Naive thymus-derived CD4-positive, alpha-beta T cell (primary cell): ENCODE measurements around the gene IFITM2. TPM values are rescaled to one million over a fixed set of nuclear protein-coding genes. Genes with fewer than 3 reads are reported as not detected.

Experiments used
- ATAC-seq: fragments of 150-1000 bp; cut with Tn5 transposase; 2 replicates; pipeline ENCODE4 v1.10.0; 2021; ENCODE audit warnings: mild to moderate bottlenecking, moderate library complexity
- CTCF ChIA-PET: fragments of 350-600 bp; sonication (Branson Sonifier 250); formaldehyde crosslinking; loops from one replicate; lab custom pipeline; 2021; ENCODE audit warnings: antibody characterized with exemption; lab: Charles Lee
- POLR2A ChIA-PET: fragments of 350-600 bp; sonication (Branson Sonifier 250); formaldehyde crosslinking; loops from one replicate; lab custom pipeline; 2021; ENCODE audit warnings: antibody characterized with exemption, inconsistent platforms; lab: Charles Lee
- DNase-seq, 9 donors: peaks; one replicate each; pipeline versions ENCODE4 v3.0.0 to v3.0.0-alpha.2; 2020 to 2022; ENCODE audit warnings: mixed read lengths in 1 of 9
- H3K27ac ChIP-seq: one replicate; pipeline ENCODE4 v1.7.0; 2013; ENCODE audit warnings: mild to moderate bottlenecking, low read depth, low read length, moderate library complexity
- H3K27me3 ChIP-seq, 2 donors: one replicate each; pipeline ENCODE4 v1.7.0; 2013; ENCODE audit warnings: low read length in 2 of 2, mild to moderate bottlenecking in 2 of 2, moderate library complexity in 2 of 2; ENCODE audit not compliant: control insufficient read depth in 2 of 2, insufficient read depth in 2 of 2
- H3K36me3 ChIP-seq, 3 experiments: 1 replicate in 2 of 3; 2 replicates in 1 of 3; pipeline ENCODE4 v1.7.0; 2013; ENCODE audit warnings: low read length in 3 of 3, mild to moderate bottlenecking in 3 of 3, moderate library complexity in 1 of 3; ENCODE audit not compliant: insufficient read depth in 3 of 3, control insufficient read depth in 2 of 3
- H3K4me1 ChIP-seq, 2 donors: one replicate each; pipeline ENCODE4 v1.7.0; 2013; ENCODE audit warnings: low read length in 2 of 2, mild to moderate bottlenecking in 2 of 2, moderate library complexity in 1 of 2; ENCODE audit not compliant: control insufficient read depth in 2 of 2, insufficient read depth in 2 of 2
- H3K4me3 ChIP-seq: 2 replicates; pipeline ENCODE4 v1.7.0; 2013; ENCODE audit warnings: mild to moderate bottlenecking, low read length
- H3K9me3 ChIP-seq, 3 experiments: 1 replicate in 2 of 3; 2 replicates in 1 of 3; pipeline ENCODE4 v1.7.0; 2013; ENCODE audit warnings: low read length in 3 of 3; ENCODE audit not compliant: control insufficient read depth in 2 of 3
- H3K27ac Mint-ChIP-seq, 9 donors: one replicate each; pipeline ENCODE4 v1.8.0; 2020 to 2022; ENCODE audit warnings: mixed read lengths in 9 of 9, mild to moderate bottlenecking in 8 of 9, moderate library complexity in 5 of 9, inconsistent platforms in 2 of 9
- H3K27me3 Mint-ChIP-seq, 5 donors: one replicate each; pipeline ENCODE4 v1.8.0; 2021 to 2022; ENCODE audit warnings: mixed read lengths in 5 of 5, mild to moderate bottlenecking in 1 of 5
- H3K36me3 Mint-ChIP-seq, 5 donors: one replicate each; pipeline ENCODE4 v1.8.0; 2020 to 2022; ENCODE audit warnings: mixed read lengths in 5 of 5, mild to moderate bottlenecking in 3 of 5, inconsistent platforms in 1 of 5
- H3K4me1 Mint-ChIP-seq, 7 donors: one replicate each; pipeline ENCODE4 v1.8.0; 2020 to 2022; ENCODE audit warnings: mixed read lengths in 7 of 7, mild to moderate bottlenecking in 3 of 7, inconsistent platforms in 1 of 7
- H3K4me3 Mint-ChIP-seq, 10 donors: one replicate each; pipeline ENCODE4 v1.8.0; 2020 to 2022; ENCODE audit warnings: mild to moderate bottlenecking in 10 of 10, mixed read lengths in 10 of 10, moderate library complexity in 6 of 10, inconsistent platforms in 2 of 10
- H3K9me3 Mint-ChIP-seq, 11 donors: one replicate each; pipeline ENCODE4 v1.8.0; 2020 to 2022; ENCODE audit warnings: mixed read lengths in 11 of 11, mild to moderate bottlenecking in 4 of 11, inconsistent platforms in 1 of 11, moderate library complexity in 1 of 11
- intact Hi-C, 2 donors: fragments of 100-400 bp; cut with micrococcal nuclease; formaldehyde crosslinking; loops; one replicate each; pipeline ENCODE4 v1.15.1; 2023
- polyA plus RNA-seq, 2 donors: library from polyadenylated mRNA; unstranded; fragments of 300-500 nt; fragmentation: Illumina TruSeq; gene quantifications; one replicate each; pipeline ENCODE4 v1.2.3, GENCODE V29; 2021
- total RNA-seq, 6 experiments: library from RNA in 5 of 6; stranded (reverse) in 5 of 6; gene quantifications; 1 replicate in 5 of 6; 2 replicates in 1 of 6; pipeline ENCODE4 v1.2.3 and lab custom pipeline; 2021 to 2026

Gene IFITM2
- total and polyA plus RNA-seq, 7 experiments from 2014 or later, result 143 to 3,315 (median 530) TPM

DNA sequence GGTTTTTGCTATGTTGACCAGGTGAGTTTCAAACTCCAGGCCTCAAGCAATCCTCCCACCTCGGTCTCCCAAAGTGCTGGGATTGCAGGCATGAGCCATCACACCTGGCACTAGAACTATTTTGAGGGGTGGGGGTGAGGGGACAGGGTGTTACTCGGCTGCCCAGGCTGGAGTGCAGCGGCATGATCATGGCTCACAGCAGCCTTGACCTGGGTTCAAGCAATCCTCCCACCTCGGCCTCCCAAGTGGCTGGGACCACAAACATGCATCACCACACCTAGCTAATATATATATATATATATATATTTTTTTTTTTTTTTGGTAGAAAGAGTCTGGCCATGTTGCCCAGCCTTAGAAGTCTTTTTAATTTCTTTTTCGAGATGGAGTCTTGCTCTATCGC, 30.1 kb downstream of the IFITM2 start:
- intact Hi-C loops, result loop anchor here in 1 of 2 donors (2.0 kb wide), 1 partner anchor 15 kb away; no protein-coding TSS in a partner anchor
- ChIA-PET CTCF (interaction anchor here (1.2 kb wide), 1 partner anchor 11 kb away, joined by 3 read pairs; no protein-coding TSS in a partner anchor), POLR2A (interaction anchor here (1.3 to 3.5 kb wide), 2 partner anchors 9 to 13 kb away, joined by 3 to 28 read pairs; no protein-coding TSS in a partner anchor)
- DNase-seq (no peak), ATAC-seq (no peak)
- Mint-ChIP-seq H3K27ac (peak overlapping the region in 1 of 9 donors; percentile 84), H3K36me3 (peaks cover 0 to 5% (median 0%) of the 10 kb centered on the region in 5 donors), H3K4me3 (peak overlapping the region in 2 of 10 donors; percentile 52 to 57), H3K27me3 (peaks cover 0 to 10% (median 0%) of the 10 kb centered on the region in 5 donors), H3K4me1 (peaks cover 23 to 68% (median 48%) of the 10 kb centered on the region in 7 donors), H3K9me3 (no peaks in the 10 kb centered on the region)
- no peaks in the 10 kb centered on the region for H3K27me3 ChIP-seq
- no peak overlapping the region for H3K27ac ChIP-seq
- H3K4me1 ChIP-seq, result peaks cover 0 to 16% of the 10 kb centered on the region in 2 donors
- H3K4me3 ChIP-seq, result no peak overlapping the region
- no peaks in the 10 kb centered on the region for H3K36me3 ChIP-seq
- H3K9me3 ChIP-seq, result no peaks in the 10 kb centered on the region

DNA sequence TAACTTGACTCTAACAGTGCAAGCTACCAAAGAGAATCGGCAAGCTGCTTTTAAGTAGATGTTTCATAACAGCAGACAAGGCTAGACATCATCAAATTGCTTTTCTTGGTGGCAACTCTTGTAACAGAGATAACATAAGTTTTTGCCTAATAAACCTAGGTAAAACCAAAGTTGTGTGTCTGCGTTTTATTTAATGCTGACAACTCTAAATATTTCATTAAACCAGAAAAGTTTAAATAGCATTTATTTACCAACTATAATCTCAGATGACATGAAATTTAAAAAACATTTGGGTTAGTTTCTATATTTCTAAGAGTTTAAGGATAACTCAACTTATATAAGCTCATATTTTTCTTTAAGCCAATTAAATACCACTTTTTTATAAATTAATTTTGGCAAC, 32.3 kb downstream of the IFITM2 start:
- intact Hi-C loops, result no loop called here
- Histone ChIP-seq H3K9me3 (no peaks in the 10 kb centered on the region), H3K27me3 (no peaks in the 10 kb centered on the region), H3K27ac (no peak overlapping the region), H3K36me3 (no peaks in the 10 kb centered on the region), H3K4me1 (peaks cover 0 to 16% of the 10 kb centered on the region in 2 donors), H3K4me3 (no peak overlapping the region)
- Mint-ChIP-seq H3K27me3 (peaks cover 0 to 10% (median 0%) of the 10 kb centered on the region in 5 donors), H3K4me1 (peaks cover 20 to 52% (median 36%) of the 10 kb centered on the region in 7 donors), H3K36me3 (peaks cover 0 to 2% (median 0%) of the 10 kb centered on the region in 5 donors), H3K9me3 (no peaks in the 10 kb centered on the region), H3K4me3 (no peak overlapping the region), H3K27ac (no peak overlapping the region)
- ChIA-PET POLR2A (interaction anchor here (0.6 to 3.5 kb wide), 10 partner anchors 9 to 133 kb away, joined by 3 to 28 read pairs (median 4); partner anchors contain the start of gene BET1L), CTCF (interaction anchor here (0.7 to 1.1 kb wide), 3 partner anchors 11 to 89 kb away, joined by 3 to 4 read pairs (median 3); no protein-coding TSS in a partner anchor)
- ATAC-seq (no peak), DNase-seq (no peak)

- peaks cover 19 to 46% (median 34%) of the 10 kb centered on the region in 7 donors for H3K4me1 Mint-ChIP-seq
- Histone ChIP-seq H3K9me3 (no peaks in the 10 kb centered on the region), H3K4me3 (no peak overlapping the region), H3K36me3 (no peaks in the 10 kb centered on the region), H3K4me1 (peaks cover 0 to 16% of the 10 kb centered on the region in 2 donors), H3K27ac (no peak overlapping the region), H3K27me3 (no peaks in the 10 kb centered on the region)
- CTCF ChIA-PET, result interaction anchor here (0.7 to 1.1 kb wide), 3 partner anchors 12 to 90 kb away, joined by 3 to 4 read pairs (median 3); no protein-coding TSS in a partner anchor
- H3K9me3 Mint-ChIP-seq, result no peaks in the 10 kb centered on the region
- H3K36me3 Mint-ChIP-seq, result peaks cover 0 to 2% (median 0%) of the 10 kb centered on the region in 5 donors
- DNase-seq, result no peak
- H3K27me3 Mint-ChIP-seq, result peaks cover 0 to 16% (median 0%) of the 10 kb centered on the region in 5 donors
- ATAC-seq, result no peak
- POLR2A ChIA-PET, result interaction anchor here (0.6 to 3.5 kb wide), 10 partner anchors 8 to 134 kb away, joined by 3 to 28 read pairs (median 4); partner anchors contain the start of gene BET1L
- intact Hi-C loops, result no loop called here
- H3K4me3 Mint-ChIP-seq, result no peak overlapping the region
- H3K27ac Mint-ChIP-seq, result peak overlapping the region in 3 of 9 donors; percentile 54 to 78 (median 77)
These were observed 33.2 kb downstream of the IFITM2 start for GRCh38 chr11:340539-341512.

DNA sequence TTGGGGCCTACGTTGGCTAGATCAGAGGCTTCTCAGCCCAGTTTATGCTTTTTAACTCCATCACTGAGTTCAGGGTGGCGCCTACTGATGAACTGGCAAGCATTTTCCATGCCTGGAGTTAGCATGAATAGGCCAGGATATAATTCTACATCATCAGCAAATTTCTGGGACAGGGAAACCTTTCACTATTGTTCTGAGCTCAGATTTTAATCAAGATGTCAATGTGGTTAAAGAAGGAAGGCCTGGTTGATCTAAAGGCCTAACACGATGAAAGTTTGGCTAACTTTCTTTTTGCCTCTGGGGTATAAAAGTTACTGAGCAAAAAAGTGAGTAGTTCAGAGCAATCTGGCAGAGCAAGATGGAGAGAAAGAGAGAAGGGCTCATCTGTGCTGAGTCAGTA, 34.7 kb downstream of the IFITM2 start:
- ChIA-PET CTCF (interaction anchor here (0.7 kb wide), 1 partner anchor 177 kb away, joined by 3 read pairs; no protein-coding TSS in a partner anchor), POLR2A (interaction anchor here (0.7 to 1.4 kb wide), 5 partner anchors 12 to 144 kb away, joined by 3 to 4 read pairs (median 3); no protein-coding TSS in a partner anchor)
- H3K27me3 Mint-ChIP-seq, result peaks cover 0 to 21% (median 0%) of the 10 kb centered on the region in 5 donors
- no peaks in the 10 kb centered on the region for H3K36me3 ChIP-seq
- peaks cover 8 to 33% (median 21%) of the 10 kb centered on the region in 7 donors for H3K4me1 Mint-ChIP-seq
- H3K27ac ChIP-seq, result no peak overlapping the region
- H3K4me3 ChIP-seq, result no peak overlapping the region
- peaks cover 0 to 4% of the 10 kb centered on the region in 2 donors for H3K4me1 ChIP-seq
- H3K36me3 Mint-ChIP-seq, result peaks cover 0 to 2% (median 0%) of the 10 kb centered on the region in 5 donors
- ATAC-seq, result no peak
- peak overlapping the region in 1 of 10 donors; percentile 7 for H3K4me3 Mint-ChIP-seq
- intact Hi-C loops, result no loop called here
- H3K9me3 Mint-ChIP-seq, result no peaks in the 10 kb centered on the region
- no peaks in the 10 kb centered on the region for H3K9me3 ChIP-seq
- H3K27me3 ChIP-seq, result no peaks in the 10 kb centered on the region
- DNase-seq, result no peak
- H3K27ac Mint-ChIP-seq, result peak overlapping the region in 4 of 9 donors; percentile 2 to 78 (median 53)

- DNase-seq (no peak), ATAC-seq (no peak)
- H3K4me3 Mint-ChIP-seq, result no peak overlapping the region
- peaks cover 0 to 21% (median 0%) of the 10 kb centered on the region in 5 donors for H3K27me3 Mint-ChIP-seq
- H3K27ac Mint-ChIP-seq, result peak overlapping the region in 2 of 9 donors; percentile 3 to 27
- H3K27ac ChIP-seq, result no peak overlapping the region
- intact Hi-C loops, result no loop called here
- no peak overlapping the region for H3K4me3 ChIP-seq
- CTCF ChIA-PET, result interaction anchor here (1.2 to 2.2 kb wide), 3 partner anchors 10 to 39 kb away, joined by 3 to 6 read pairs (median 6); no protein-coding TSS in a partner anchor
- H3K4me1 Mint-ChIP-seq, result peaks cover 8 to 24% (median 21%) of the 10 kb centered on the region in 7 donors
- H3K9me3 Mint-ChIP-seq, result no peaks in the 10 kb centered on the region
- no peaks in the 10 kb centered on the region for H3K4me1 ChIP-seq
- peaks cover 0 to 2% (median 0%) of the 10 kb centered on the region in 5 donors for H3K36me3 Mint-ChIP-seq
- H3K27me3 ChIP-seq, result no peaks in the 10 kb centered on the region
- H3K36me3 ChIP-seq, result no peaks in the 10 kb centered on the region
- no peaks in the 10 kb centered on the region for H3K9me3 ChIP-seq
- POLR2A ChIA-PET, result interaction anchor here (0.6 to 1.7 kb wide), 6 partner anchors 15 to 61 kb away, joined by 3 to 5 read pairs (median 4); no protein-coding TSS in a partner anchor
These were observed 37.4 kb downstream of the IFITM2 start for GRCh38 chr11:344836-345578.
